ENCODE measurements around the gene EIF1AD.
A peak's percentile ranks its signal among the peaks of the same experiment; 100 is the strongest.

Gene EIF1AD

GRCh38 chr11:65997286-65997685 lies 4.7 kb downstream of the EIF1AD start:
- DNase-seq = no peak

GRCh38 chr11:65992056-65992455 lies 9.9 kb downstream of the EIF1AD start:
- no peak for DNase-seq

GRCh38 chr11:65988791-65989592 lies 13.0 kb downstream of the EIF1AD start:
- DNase-seq = peak; percentile 93

GRCh38 chr11:65987336-65987735 lies 14.6 kb downstream of the EIF1AD start:
- DNase-seq = no peak

GRCh38 chr11:65983589-65983987 lies 18.4 kb downstream of the EIF1AD start:
- no peak for DNase-seq

GRCh38 chr11:65982824-65983588 lies 19.0 kb downstream of the EIF1AD start:
- DNase-seq = no peak

GRCh38 chr11:65981972-65982823 lies 19.8 kb downstream of the EIF1AD start:
- DNase-seq = no peak

- no peak for DNase-seq
Measured at GRCh38 chr11:65981101-65981740, 20.7 kb downstream of the EIF1AD start.

- DNase-seq = no peak
Measured at GRCh38 chr11:65979261-65979759, 22.6 kb downstream of the EIF1AD start.

- DNase-seq = no peak
Measured at GRCh38 chr11:65978391-65979238, 23.3 kb downstream of the EIF1AD start.

- DNase-seq = no peak
Measured at GRCh38 chr11:65977621-65978390, 24.2 kb downstream of the EIF1AD start.

- no peak for DNase-seq
Measured at GRCh38 chr11:65976216-65977176, 25.5 kb downstream of the EIF1AD start.

GRCh38 chr11:65975771-65976170 lies 26.2 kb downstream of the EIF1AD start:
- no peak for DNase-seq

- no peak for DNase-seq
Measured at GRCh38 chr11:65973439-65974110, 28.4 kb downstream of the EIF1AD start.

- DNase-seq = no peak
Measured at GRCh38 chr11:65972116-65972515, 29.8 kb downstream of the EIF1AD start.

GRCh38 chr11:65968600-65969482 lies 33.1 kb downstream of the EIF1AD start:
- DNase-seq = no peak

GRCh38 chr11:65967329-65967934 lies 34.5 kb downstream of the EIF1AD start:
- no peak for DNase-seq

Measured in stimulated activated CD4-positive, alpha-beta T cell treated with anti-CD3 and anti-CD28 coated beads, Interleukin-4, amount 100 ng/mL, for 24 hours (primary cell).